ENCODE measurements around the gene C11orf71.
A peak's percentile ranks its signal among the peaks of the same experiment; 100 is the strongest.

Gene C11orf71, protein sequence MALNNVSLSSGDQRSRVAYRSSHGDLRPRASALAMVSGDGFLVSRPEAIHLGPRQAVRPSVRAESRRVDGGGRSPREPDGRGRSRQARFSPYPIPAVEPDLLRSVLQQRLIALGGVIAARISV

DNA sequence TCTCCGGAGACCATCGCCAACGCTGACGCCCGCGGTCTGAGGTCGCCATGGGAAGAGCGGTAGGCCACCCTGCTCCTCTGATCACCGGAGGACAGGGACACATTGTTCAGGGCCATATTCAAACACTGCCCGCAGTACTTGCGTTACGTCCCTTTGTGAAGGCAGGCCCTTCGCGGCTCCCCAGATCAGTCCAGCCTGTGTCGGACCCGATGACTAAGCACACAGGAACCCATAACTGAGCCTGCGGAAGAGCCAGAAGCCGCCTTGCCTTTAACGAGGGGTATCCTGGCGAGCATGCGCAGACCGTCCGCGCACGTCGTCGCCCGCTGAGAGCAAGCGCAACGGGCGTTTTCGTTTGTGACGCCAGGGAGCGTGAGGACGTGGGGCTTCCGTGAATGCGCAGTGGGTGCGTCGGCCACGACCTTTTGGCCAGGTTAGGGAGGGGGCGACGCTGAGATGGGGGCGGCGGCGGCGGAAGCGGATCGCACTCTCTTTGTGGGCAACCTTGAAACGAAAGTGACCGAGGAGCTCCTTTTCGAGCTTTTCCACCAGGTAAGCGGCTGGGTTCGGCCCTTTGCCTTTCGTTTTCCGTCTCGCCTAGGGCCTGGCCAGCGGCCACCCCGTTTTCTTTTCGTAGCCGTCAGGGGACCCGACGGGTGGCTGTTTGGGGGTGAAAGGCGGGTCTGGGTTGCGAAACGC lies at the start of gene C11orf71, which contains the start of gene RBM7:
C11orf71 (minus strand) TSS at position 296 of the 699 bp plus-strand sequence; CDS start at position 116, 180 bp downstream.
RBM7 (plus strand) TSS at position 451 of the 699 bp plus-strand sequence; CDS start at position 457, 6 bp downstream.
- TF ChIP-seq, protein P1, sequence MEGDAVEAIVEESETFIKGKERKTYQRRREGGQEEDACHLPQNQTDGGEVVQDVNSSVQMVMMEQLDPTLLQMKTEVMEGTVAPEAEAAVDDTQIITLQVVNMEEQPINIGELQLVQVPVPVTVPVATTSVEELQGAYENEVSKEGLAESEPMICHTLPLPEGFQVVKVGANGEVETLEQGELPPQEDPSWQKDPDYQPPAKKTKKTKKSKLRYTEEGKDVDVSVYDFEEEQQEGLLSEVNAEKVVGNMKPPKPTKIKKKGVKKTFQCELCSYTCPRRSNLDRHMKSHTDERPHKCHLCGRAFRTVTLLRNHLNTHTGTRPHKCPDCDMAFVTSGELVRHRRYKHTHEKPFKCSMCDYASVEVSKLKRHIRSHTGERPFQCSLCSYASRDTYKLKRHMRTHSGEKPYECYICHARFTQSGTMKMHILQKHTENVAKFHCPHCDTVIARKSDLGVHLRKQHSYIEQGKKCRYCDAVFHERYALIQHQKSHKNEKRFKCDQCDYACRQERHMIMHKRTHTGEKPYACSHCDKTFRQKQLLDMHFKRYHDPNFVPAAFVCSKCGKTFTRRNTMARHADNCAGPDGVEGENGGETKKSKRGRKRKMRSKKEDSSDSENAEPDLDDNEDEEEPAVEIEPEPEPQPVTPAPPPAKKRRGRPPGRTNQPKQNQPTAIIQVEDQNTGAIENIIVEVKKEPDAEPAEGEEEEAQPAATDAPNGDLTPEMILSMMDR (conservative IDR thresholded peaks at IDR 0.05), result no peak
- peak within 1 kb of the TSS; percentile 98 for H3K27ac ChIP-seq

DNA sequence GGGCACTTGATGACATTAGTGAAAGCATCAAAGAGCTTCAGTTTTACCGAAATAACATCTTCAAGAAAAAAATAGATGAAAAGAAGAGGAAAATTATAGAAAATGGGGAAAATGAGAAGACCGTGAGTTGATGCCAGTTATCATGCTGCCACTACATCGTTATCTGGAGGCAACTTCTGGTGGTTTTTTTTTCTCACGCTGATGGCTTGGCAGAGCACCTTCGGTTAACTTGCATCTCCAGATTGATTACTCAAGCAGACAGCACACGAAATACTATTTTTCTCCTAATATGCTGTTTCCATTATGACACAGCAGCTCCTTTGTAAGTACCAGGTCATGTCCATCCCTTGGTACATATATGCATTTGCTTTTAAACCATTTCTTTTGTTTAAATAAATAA lies 49.5 kb upstream of the C11orf71 start:
- TF ChIP-seq, protein P1 (conservative IDR thresholded peaks at IDR 0.05), result no peak

DNA sequence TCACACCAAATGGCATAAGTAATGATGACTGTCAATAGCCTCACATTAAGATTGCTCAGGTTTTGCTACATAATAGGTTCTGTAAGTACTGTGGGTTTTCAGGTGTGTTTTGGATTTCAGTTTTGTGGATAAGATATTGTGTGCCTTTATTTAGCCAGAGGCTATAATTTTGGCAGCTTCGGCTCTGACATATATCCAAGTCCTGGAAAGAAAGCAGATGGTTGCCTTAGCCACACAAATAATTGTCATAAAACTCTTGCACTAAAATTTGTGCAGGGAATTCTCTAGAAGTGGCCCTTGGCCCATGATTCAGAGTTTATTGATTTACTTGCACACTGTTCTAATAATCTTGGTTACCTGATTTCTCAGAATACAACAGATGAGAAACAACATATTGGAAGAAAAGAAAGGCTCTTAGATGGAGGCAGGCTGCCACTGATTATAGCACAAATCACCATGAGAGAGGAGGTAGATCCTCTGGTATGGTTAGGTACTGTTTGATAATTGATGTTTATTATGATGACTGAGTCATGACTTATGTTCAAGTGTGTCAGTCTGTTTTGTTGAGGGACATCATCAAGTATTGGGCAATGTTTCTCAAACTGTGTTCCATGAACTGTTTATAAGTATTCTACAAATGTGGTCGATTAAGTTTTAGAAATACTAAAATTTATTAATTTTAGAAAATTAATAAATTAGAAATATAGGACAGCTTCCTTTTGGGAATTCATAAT lies 48.6 kb upstream of the C11orf71 start:
- TF ChIP-seq, protein P1 (conservative IDR thresholded peaks at IDR 0.05), result no peak
- peak overlapping the region; percentile 36; the same call in 1 of the 2 replicates for H3K27ac ChIP-seq

More for the DNA sequence above, 49.5 kb upstream of the C11orf71 start:
- H3K27ac ChIP-seq, result no peak overlapping the region

DNA sequence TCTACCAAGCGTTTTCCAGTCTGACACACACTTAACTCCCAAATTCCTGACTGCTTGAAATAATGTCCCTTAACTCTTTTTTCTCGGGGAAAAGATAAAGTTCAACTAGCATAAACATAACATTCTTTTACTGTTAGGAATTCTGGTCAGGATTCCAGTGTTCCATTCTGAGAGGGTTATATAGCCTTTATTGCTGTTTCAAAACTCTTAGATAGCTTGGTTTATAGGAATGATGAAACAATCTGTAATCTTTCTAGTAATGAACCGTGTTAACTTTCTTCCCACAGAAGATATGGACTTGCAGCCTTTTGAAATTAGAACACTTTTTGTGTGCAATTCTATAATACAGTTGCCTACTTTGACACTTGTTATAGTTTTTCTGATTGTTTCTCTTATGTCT lies 47.6 kb upstream of the C11orf71 start:
- TF ChIP-seq, protein P1 (conservative IDR thresholded peaks at IDR 0.05), result no peak
- peak overlapping the region; percentile 36 for H3K27ac ChIP-seq

DNA sequence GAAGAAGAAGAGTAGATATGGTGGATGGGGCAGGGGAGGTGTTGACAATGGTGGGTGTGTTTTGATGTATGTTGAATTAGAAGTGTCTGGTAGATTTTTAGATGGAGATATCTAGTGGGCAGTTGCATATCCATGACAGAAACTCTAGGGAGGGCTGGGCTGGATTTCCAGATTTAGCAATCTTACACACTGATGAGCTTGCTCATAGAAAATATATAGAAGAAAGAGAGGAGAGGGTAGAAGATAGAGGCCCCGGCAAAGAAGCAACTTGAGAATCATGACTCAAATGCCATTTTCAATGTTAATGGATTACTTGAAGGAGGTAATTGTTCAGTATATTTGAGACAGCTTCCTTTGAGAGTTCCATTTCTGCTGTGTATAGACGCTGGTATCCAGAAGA lies 47.1 kb upstream of the C11orf71 start:
- peak overlapping the region; percentile 36; the same call in 1 of the 2 replicates for H3K27ac ChIP-seq
- TF ChIP-seq, protein P1 (conservative IDR thresholded peaks at IDR 0.05), result no peak

DNA sequence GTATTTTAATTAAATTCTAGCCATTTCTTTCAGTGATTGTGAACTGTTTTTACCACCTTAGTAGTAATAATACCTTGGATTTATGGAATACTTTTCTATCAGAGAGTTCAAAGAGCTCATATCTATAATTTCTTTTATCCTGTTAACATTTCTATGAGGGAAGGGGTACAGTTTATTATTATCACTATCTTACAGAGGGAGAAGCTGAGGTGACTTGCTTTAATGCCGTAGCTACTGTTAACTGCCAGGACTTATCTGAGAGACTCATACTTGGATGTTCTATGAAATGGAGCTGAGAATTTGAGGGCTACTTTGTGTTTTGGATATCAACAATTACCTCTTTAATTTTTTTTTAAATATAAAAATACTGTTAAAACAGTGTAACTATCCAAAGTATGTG lies 42.2 kb upstream of the C11orf71 start:
- TF ChIP-seq, protein P1 (conservative IDR thresholded peaks at IDR 0.05), result no peak
- H3K27ac ChIP-seq, result peak overlapping the region; percentile 97

DNA sequence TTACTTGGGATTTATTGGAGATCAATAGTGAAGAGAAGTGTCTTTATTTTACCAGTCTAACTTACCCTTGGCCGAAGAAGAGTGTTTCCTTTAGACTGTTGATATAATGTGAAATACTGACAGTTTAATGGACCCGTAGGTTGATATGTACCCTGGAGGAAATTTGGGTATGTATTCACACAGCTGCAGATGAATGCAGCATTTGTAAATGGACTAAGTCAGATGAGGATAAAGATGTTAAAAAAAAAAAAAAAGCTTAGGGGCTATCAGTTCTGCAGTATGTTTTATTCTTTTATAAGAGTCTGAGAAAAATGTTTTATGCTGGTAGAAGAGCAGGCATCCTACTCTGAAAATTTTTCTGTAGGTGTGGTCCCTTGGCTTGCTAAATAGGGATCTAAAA lies 41.6 kb upstream of the C11orf71 start:
- H3K27ac ChIP-seq, result peak overlapping the region; percentile 97
- TF ChIP-seq, protein P1 (conservative IDR thresholded peaks at IDR 0.05), result no peak
